Ectodermal cell (in vitro differentiated cells): ENCODE results near the gene SURF2.
"Not testable (repeated sequence)": the region's sequence is repeated elsewhere in the genome, so short reads cannot be mapped to it uniquely, and the experiment has no call there.

Source experiments
- H3K27ac ChIP-seq: 2 replicates; pipeline ENCODE4 v1.7.0; 2013; ENCODE audit warnings: mild to moderate bottlenecking, low read depth, low read length; ENCODE audit not compliant: insufficient read depth, poor library complexity, severe bottlenecking
- H3K27me3 ChIP-seq: 2 replicates; pipeline ENCODE4 v1.7.0; 2013; ENCODE audit warnings: mild to moderate bottlenecking, low read length; ENCODE audit not compliant: insufficient read depth, control insufficient read depth, poor library complexity, severe bottlenecking
- H3K36me3 ChIP-seq: one replicate; pipeline ENCODE4 v1.7.0; 2013; ENCODE audit warnings: low read length; ENCODE audit not compliant: control insufficient read depth, insufficient read depth
- H3K4me1 ChIP-seq: one replicate; pipeline ENCODE4 v1.7.0; 2013; ENCODE audit warnings: low read length; ENCODE audit not compliant: control insufficient read depth, insufficient read depth
- H3K4me3 ChIP-seq: 2 replicates; pipeline ENCODE4 v1.7.0; 2013; ENCODE audit warnings: low read depth, low read length, control low read depth; ENCODE audit not compliant: insufficient read depth
- H3K9me3 ChIP-seq: 2 replicates; pipeline ENCODE4 v1.7.0; 2013; ENCODE audit warnings: mild to moderate bottlenecking, low read length, moderate library complexity; ENCODE audit not compliant: control insufficient read depth
- WGBS, 2 experiments: methylation state at CpG; one replicate each; pipeline ENCODE4 v1.1.7; 2013; ENCODE audit warnings: missing lambda C conversion rate in 2 of 2; 5-methylcytosine and 5-hydroxymethylcytosine counted together

Gene SURF2

GRCh38 chr9:133385452-133385851, 29.1 kb downstream of the SURF2 start:
- H3K4me1 ChIP-seq = no peaks in the 10 kb centered on the region
- no peak overlapping the region for H3K4me3 ChIP-seq
- no peaks in the 10 kb centered on the region for H3K36me3 ChIP-seq
- no peaks in the 10 kb centered on the region for H3K9me3 ChIP-seq
- no peaks in the 10 kb centered on the region for H3K27me3 ChIP-seq
- no peak overlapping the region for H3K27ac ChIP-seq
- WGBS, 2 experiments = 87 to 88% methylated on average over 14 of the region's 14 CpGs

DNA sequence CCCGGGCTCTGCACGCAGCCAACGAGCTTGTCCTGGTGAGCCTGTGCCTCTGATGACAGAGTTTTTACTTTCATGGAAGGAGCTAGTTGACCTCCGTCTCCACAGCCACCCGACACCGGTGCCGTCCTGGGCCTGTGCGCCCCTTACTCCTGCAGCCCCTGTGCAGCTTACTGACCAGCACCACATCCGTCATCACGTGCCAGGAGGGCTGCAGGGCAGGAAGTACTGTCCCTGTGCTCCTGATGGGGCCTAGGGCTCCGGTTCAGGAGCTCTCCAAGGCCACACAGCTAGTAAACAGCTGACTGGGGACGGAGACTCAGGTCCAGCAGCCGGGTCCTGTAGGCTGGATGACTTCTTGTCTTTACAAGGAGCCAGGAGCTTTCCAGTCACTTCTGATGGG, 30.0 kb downstream of the SURF2 start:
- Histone ChIP-seq H3K36me3 (no peaks in the 10 kb centered on the region), H3K27ac (no peak overlapping the region), H3K4me3 (no peak overlapping the region), H3K4me1 (no peaks in the 10 kb centered on the region), H3K9me3 (no peaks in the 10 kb centered on the region), H3K27me3 (no peaks in the 10 kb centered on the region)
- WGBS, 2 experiments = 90 to 91% methylated on average over 13 of the region's 13 CpGs

DNA sequence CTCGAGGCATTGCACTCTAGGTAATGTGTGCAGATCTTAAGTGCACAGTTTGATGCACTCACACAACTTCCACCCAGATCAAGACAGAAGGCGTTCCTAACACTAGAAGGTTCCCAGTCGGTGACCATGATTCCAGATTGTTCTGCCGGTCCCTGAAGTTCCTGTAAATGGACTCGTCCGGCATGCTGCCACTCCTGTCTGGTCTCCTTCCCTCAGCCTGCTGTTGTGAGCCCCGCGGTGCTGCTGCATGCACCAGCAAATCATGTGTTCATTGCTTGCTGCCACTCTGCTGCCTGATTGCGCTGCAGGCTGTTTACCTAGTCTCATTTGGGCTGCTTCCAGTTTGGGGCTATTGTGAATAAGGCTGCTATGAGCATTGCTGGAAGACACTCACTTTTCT, 31.3 kb downstream of the SURF2 start:
- H3K27ac ChIP-seq = no peak overlapping the region
- no peaks in the 10 kb centered on the region for H3K27me3 ChIP-seq
- no peaks in the 10 kb centered on the region for H3K9me3 ChIP-seq
- no peaks in the 10 kb centered on the region for H3K4me1 ChIP-seq
- 90 to 93% methylated on average over 9 of the region's 9 CpGs for WGBS, 2 experiments
- no peaks in the 10 kb centered on the region for H3K36me3 ChIP-seq
- H3K4me3 ChIP-seq = no peak overlapping the region

GRCh38 chr9:133389025-133389557, 32.7 kb downstream of the SURF2 start:
- H3K9me3 ChIP-seq = no peaks in the 10 kb centered on the region
- H3K4me1 ChIP-seq = no peaks in the 10 kb centered on the region
- H3K36me3 ChIP-seq = no peaks in the 10 kb centered on the region
- WGBS, 2 experiments = 89 to 91% methylated on average over 12 of the region's 12 CpGs
- H3K27ac ChIP-seq = no peak overlapping the region
- H3K4me3 ChIP-seq = no peak overlapping the region
- no peaks in the 10 kb centered on the region for H3K27me3 ChIP-seq

GRCh38 chr9:133389562-133389961, 33.2 kb downstream of the SURF2 start:
- no peak overlapping the region for H3K27ac ChIP-seq
- 90 to 91% methylated on average over 13 of the region's 13 CpGs for WGBS, 2 experiments

DNA sequence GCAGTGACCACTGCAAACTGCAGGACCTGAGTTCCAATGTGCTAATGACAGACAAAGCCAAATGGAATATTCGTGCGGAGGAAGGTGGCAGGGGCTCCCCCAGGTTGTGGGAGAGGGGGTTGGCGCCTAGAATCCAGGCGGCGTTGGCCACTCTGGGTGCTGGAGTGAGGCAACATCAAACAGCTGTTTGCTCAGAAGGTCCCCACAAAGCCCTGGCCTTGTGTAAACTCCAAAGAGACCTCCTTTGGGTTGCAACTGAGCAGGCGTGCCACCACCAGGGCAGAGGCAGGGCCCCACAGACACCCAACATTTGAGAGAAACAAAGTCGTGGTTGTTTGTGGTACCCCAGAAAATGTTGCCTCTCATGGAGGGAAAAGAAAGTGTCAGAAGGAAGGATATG, 34.4 kb downstream of the SURF2 start:
- Histone ChIP-seq H3K4me1 (no peaks in the 10 kb centered on the region), H3K27me3 (no peaks in the 10 kb centered on the region), H3K27ac (no peak overlapping the region), H3K36me3 (no peaks in the 10 kb centered on the region), H3K4me3 (no peak overlapping the region), H3K9me3 (no peaks in the 10 kb centered on the region)
- WGBS, 2 experiments = 81 to 83% methylated on average over 7 of the region's 7 CpGs

More at GRCh38 chr9:133389562-133389961, 33.2 kb downstream of the SURF2 start:
- H3K27me3 ChIP-seq = no peaks in the 10 kb centered on the region
- H3K9me3 ChIP-seq = no peaks in the 10 kb centered on the region
- H3K4me1 ChIP-seq = no peaks in the 10 kb centered on the region
- no peaks in the 10 kb centered on the region for H3K36me3 ChIP-seq
- no peak overlapping the region for H3K4me3 ChIP-seq

DNA sequence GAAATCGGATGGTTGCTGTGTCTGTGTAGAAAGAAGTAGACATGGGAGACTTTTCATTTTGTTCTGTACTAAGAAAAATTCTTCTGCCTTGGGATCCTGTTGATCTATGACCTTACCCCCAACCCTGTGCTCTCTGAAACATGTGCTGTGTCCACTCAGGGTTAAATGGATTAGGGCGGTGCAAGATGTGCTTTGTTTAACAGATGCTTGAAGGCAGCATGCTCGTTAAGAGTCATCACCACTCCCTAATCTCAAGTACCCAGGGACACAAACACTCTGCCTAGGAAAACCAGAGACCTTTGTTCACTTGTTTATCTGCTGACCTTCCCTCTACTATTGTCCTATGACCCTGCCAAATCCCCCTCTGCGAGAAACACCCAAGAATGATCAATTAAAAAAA, 35.1 kb downstream of the SURF2 start:
- not testable (repeated sequence) for H3K36me3 ChIP-seq, H3K27me3 ChIP-seq, H3K27ac ChIP-seq, H3K9me3 ChIP-seq, H3K4me3 ChIP-seq, H3K4me1 ChIP-seq
- WGBS, 2 experiments = 40% methylated on average over 1 of the region's 4 CpGs; no CpG with 5 or more reads in 1 of the 2 experiments

DNA sequence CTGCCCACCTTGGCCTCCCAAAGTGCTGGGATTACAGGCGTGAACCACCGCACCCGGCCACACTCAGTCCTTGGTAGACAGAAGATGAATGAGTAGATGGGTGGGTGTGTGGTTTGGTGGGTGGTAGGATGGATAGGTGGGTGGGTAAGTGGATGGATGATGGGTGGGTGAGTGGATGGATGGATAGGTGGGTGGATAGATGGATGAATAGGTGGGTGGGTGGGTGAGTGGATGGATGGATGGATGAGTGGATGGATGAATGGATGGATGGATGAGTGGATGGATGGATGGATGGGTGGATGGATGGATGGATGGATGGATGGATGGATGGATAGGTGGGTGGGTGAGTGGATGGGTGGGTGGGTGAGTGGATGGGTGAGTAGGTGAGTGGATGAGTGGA, 36.0 kb downstream of the SURF2 start:
- not testable (repeated sequence) for H3K9me3 ChIP-seq, H3K27ac ChIP-seq, H3K4me3 ChIP-seq, H3K4me1 ChIP-seq, H3K27me3 ChIP-seq, H3K36me3 ChIP-seq
- WGBS, 2 experiments = 81 to 93% methylated on average over 3 of the region's 3 CpGs

DNA sequence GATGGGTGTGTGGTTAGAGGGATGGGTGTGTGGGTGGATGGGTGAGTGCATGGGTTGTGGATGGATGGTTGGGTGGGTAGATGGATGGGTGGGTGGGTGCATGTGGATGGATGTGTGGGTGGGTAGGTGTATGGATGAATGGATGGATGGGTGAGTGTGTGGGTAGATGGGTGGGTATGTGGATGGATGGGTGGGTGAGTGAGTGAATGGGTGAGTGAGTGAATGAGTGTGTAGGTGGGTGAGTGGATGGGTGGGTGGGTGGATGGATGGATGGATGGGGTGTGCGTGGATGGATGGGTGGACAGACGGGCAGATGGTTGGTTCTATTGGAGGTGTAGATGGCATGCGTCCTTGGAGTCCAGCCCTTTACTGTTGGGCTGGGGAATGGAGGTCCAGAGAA, 37.0 kb downstream of the SURF2 start:
- H3K27me3 ChIP-seq = no peaks in the 10 kb centered on the region
- H3K4me3 ChIP-seq = no peak overlapping the region
- no peaks in the 10 kb centered on the region for H3K4me1 ChIP-seq
- no peaks in the 10 kb centered on the region for H3K36me3 ChIP-seq
- H3K9me3 ChIP-seq = no peaks in the 10 kb centered on the region
- no peak overlapping the region for H3K27ac ChIP-seq
- 88 to 92% methylated on average over 3 of the region's 3 CpGs for WGBS, 2 experiments

- Histone ChIP-seq H3K9me3 (no peaks in the 10 kb centered on the region), H3K27me3 (no peaks in the 10 kb centered on the region), H3K36me3 (no peaks in the 10 kb centered on the region), H3K4me1 (no peaks in the 10 kb centered on the region), H3K4me3 (no peak overlapping the region), H3K27ac (no peak overlapping the region)
- WGBS, 2 experiments = 69 to 71% methylated on average over 8 of the region's 8 CpGs
Measured at GRCh38 chr9:133394687-133395271, 38.4 kb downstream of the SURF2 start.

DNA sequence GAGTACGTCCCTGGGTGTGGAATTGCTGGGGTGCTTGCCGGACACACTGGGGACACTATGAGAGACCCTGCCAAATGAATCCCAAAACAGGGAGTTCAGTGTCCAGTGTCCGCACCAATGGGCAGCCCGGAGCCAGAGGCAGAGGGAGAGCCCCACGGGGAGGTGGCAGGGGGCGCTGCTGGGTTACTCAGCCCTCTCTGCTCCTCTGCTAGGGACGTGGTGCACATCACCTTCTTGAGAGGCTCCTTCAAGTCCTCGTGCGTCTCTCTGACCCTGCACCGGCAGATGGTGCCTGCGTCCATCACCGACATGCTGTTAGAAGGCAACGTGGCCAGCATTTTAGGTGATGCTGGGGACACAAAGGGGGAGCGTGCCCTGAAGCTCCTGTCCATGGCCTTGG, 40.6 kb downstream of the SURF2 start:
- Histone ChIP-seq H3K4me1 (no peaks in the 10 kb centered on the region), H3K9me3 (no peaks in the 10 kb centered on the region), H3K27me3 (no peaks in the 10 kb centered on the region), H3K36me3 (no peaks in the 10 kb centered on the region), H3K4me3 (no peak overlapping the region), H3K27ac (no peak overlapping the region)
- 42 to 44% methylated on average over 14 of the region's 14 CpGs for WGBS, 2 experiments
